ENCODE measurements around the gene GAS7.

- no peak for TF ChIP-seq CTCF (IDR thresholded peaks at IDR 0.05)
- no peak for TF ChIP-seq EZH2 (IDR thresholded peaks at IDR 0.05; ENCODE audit: borderline replicate concordance, insufficient read depth, low read depth, low read length, poor library complexity, severe bottlenecking)
These were observed 323.0 kb downstream of the GAS7 start for GRCh38 chr17:9875441-9875840.

All from B cell (primary cell).